Measurements from ENCODE around the gene ETV1.

ETV1 gene

DNA sequence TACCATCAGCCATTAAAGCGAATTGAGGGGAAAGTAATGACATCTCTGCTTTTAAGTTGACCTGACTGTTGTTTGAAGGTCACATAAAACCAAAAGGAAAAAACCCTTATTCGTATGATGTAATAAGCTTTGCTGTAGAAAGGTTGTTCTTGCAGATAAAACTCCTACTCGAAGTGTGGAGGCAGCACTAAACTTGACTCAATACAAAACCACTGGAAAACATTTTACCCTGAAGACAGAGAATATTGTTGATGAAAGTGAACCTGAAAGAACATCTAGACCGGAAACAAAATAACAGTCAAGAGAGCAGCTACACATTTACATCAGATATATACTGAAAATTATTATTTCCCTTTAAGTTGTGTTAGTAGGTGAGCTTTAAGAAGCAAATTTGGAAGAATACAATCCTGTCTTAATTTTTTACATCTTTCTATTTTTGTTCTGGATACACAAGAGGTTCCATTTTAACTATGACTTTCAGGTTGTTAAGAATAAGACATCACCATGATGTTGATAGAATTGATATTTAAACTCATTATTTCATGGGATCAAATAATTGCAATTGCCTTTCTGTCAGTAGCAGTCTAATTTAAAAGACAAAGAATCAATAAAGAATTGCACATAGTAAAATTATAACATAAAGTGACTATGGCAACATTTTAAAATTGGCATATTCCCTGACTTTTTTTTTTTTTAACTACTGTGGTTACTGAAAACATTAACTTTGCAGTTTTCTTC, 6.4 kb downstream of the ETV1 start:
- Mint-ChIP-seq H3K9me3 (no peaks in the 10 kb centered on the region), H3K27me3 (peaks cover 66% of the 10 kb centered on the region), H3K36me3 (ENCODE audit: insufficient read depth) (no peaks in the 10 kb centered on the region), H3K27ac (ENCODE audit: low read depth) (no peak overlapping the region), H3K4me3 (no peak overlapping the region), H3K4me1 (no peaks in the 10 kb centered on the region)
- no peak for DNase-seq (ENCODE audit: low spot score in 2 of 2)
- ATAC-seq (replicated peaks; ENCODE audit: extremely low read depth, poor library complexity, severe bottlenecking): no peak

DNA sequence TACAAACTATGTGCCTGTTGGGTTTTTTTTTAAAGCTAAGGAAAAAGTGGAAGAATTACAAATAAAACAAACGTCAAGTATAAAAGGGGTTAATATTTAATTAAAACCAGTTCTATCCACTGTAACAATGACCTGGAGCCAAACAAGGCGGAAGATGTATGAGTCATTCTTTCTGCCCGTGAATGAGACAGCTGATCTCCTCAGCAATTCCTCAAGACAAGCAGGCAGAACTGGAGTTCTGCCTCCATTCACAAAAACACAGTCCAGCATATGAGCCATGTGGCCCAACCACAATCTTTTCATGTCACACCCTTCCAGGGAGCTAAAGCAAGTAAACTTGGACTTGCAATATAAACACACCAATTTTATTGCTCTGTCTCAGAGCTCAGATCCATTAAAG, 8.4 kb downstream of the ETV1 start:
- ATAC-seq (replicated peaks; ENCODE audit: extremely low read depth, poor library complexity, severe bottlenecking): no peak
- peaks cover 77% of the 10 kb centered on the region for H3K27me3 Mint-ChIP-seq

DNA sequence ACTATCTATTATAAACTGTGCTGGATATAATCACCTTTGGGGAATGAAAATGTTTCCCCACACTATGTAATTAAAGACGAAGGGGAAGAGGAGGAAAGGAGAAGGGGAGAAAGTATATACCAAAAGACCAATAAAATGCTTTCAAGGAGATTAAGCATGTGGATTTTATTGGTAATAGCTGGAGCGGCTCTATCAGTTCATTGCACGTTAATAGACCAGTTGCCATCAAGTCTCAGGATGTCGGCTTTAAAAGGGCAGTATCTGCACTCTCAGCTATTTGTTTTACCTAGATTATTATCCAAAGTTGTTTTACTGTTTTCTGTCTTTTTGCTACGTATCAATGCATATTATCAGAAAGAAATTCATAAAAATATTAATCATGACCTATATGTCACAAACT, 9.0 kb downstream of the ETV1 start:
- DNase-seq (ENCODE audit: low spot score in 2 of 2): no peak
- Mint-ChIP-seq H3K9me3 (no peaks in the 10 kb centered on the region), H3K4me3 (no peak overlapping the region), H3K4me1 (no peaks in the 10 kb centered on the region), H3K27ac (ENCODE audit: low read depth) (no peak overlapping the region), H3K36me3 (ENCODE audit: insufficient read depth) (no peaks in the 10 kb centered on the region), H3K27me3 (peaks cover 77% of the 10 kb centered on the region)
- ATAC-seq (replicated peaks; ENCODE audit: extremely low read depth, poor library complexity, severe bottlenecking): no peak

More for the DNA sequence above, 8.4 kb downstream of the ETV1 start:
- H3K9me3 Mint-ChIP-seq: no peaks in the 10 kb centered on the region
- DNase-seq (ENCODE audit: low spot score in 2 of 2): no peak
- no peak overlapping the region for H3K27ac Mint-ChIP-seq (ENCODE audit: low read depth)
- H3K4me1 Mint-ChIP-seq: no peaks in the 10 kb centered on the region
- H3K4me3 Mint-ChIP-seq: no peak overlapping the region
- H3K36me3 Mint-ChIP-seq (ENCODE audit: insufficient read depth): no peaks in the 10 kb centered on the region

DNA sequence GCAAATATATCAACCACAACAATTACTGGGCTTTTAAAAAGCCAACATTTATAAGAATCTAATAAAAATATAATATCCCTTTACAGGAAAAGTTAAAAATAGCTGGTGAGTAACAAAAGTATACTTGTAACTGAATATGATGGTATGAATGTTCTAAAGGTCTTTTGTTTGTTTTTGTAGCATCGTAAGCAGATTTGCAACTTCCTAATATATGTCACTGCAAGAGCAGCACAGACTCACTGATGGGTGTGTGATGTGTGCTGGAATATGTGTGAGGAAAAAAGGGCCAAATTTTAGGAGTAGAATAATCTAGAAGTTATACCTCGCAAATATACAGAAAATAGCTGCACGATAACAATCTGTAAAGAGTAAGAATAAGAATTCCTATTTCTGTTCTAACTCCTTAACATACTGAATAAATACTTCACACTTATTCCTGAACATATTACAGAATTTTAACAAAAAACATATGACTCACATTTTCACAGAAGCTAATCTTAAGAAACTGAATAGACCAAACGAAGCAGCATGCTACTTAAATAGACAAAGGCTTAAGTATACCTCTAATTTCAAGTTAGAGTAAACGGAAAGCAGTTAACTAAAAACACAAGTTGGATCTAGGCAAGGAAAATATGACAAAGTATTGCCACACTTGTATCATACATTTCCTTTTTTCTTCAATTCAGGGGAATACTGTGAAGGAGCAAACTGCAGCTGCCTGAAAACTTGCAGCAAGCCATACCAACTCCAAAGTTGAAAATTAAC, 9.6 kb downstream of the ETV1 start:
- ATAC-seq (replicated peaks; ENCODE audit: extremely low read depth, poor library complexity, severe bottlenecking) (no peak), DNase-seq (ENCODE audit: low spot score in 2 of 2) (no peak)
- no peaks in the 10 kb centered on the region for H3K9me3 Mint-ChIP-seq
- H3K27ac Mint-ChIP-seq (ENCODE audit: low read depth): no peak overlapping the region
- no peak overlapping the region for H3K4me3 Mint-ChIP-seq
- no peaks in the 10 kb centered on the region for H3K36me3 Mint-ChIP-seq (ENCODE audit: insufficient read depth)
- H3K4me1 Mint-ChIP-seq: no peaks in the 10 kb centered on the region
- H3K27me3 Mint-ChIP-seq: peaks cover 78% of the 10 kb centered on the region

DNA sequence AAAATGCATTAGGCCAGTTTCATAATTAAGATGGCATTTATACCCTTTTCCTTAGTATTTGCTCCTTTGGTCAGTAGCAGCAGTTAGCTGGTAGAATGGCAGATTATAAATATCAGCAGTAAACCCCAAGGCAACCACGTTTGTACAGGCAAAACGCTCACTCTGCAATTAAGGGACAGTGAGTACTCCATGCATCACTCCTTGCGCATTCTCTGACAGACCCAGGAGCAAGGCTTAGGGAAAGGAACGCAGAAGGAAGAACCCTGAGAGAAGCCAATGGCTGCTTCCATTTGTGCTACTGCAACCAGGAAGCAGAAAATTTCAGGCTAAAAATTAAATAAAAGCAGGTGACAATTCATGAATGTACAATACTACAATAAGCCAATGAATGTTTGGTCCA, 12.9 kb downstream of the ETV1 start:
- no peak overlapping the region for H3K4me3 Mint-ChIP-seq
- H3K36me3 Mint-ChIP-seq (ENCODE audit: insufficient read depth): no peaks in the 10 kb centered on the region
- no peak for DNase-seq (ENCODE audit: low spot score in 2 of 2)
- H3K27ac Mint-ChIP-seq (ENCODE audit: low read depth): no peak overlapping the region
- H3K9me3 Mint-ChIP-seq: no peaks in the 10 kb centered on the region
- peaks cover 77% of the 10 kb centered on the region for H3K27me3 Mint-ChIP-seq
- no peaks in the 10 kb centered on the region for H3K4me1 Mint-ChIP-seq
- no peak for ATAC-seq (replicated peaks; ENCODE audit: extremely low read depth, poor library complexity, severe bottlenecking)

DNA sequence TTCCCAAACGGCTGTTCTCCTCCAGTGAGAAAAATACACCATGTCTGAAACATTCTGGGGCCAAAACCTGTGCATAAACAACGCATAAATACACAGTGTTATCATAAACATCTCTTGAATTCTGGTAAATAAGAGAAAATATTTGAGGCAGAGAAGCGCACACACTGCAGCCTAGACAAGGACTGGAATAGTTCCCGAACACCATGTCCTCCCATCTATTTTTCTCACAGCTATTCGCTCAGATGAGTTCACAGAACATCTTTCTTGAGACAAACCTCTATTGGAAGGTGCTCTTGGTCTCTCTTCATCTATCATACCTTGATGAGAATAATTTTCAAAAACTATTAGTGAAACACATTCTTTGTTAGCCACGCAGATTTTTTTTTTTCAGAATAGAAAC, 24.4 kb downstream of the ETV1 start:
- ATAC-seq (replicated peaks; ENCODE audit: extremely low read depth, poor library complexity, severe bottlenecking) (no peak), DNase-seq (ENCODE audit: low spot score in 2 of 2) (no peak)
- no peak overlapping the region for H3K27ac Mint-ChIP-seq (ENCODE audit: low read depth)
- no peaks in the 10 kb centered on the region for H3K27me3 Mint-ChIP-seq
- no peaks in the 10 kb centered on the region for H3K9me3 Mint-ChIP-seq
- no peaks in the 10 kb centered on the region for H3K36me3 Mint-ChIP-seq (ENCODE audit: insufficient read depth)
- no peak overlapping the region for H3K4me3 Mint-ChIP-seq
- no peaks in the 10 kb centered on the region for H3K4me1 Mint-ChIP-seq

DNA sequence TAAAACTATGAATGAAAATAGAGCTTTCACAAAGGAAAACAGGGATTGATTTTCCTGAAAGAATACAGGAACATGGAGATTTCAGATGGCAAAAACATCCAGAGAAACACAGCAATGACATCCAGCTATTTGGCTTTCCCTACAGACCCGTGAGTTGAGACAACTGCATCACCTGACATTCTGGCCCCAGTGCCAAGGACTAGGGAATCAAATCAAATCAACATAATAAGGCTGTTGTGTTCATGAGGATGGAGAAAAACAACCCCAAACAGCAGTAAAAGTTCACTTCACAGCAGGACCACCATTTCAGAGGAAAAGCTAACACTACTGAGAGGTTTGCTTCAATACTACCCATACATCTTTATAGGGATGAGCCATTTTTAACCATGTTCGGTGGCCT, 25.5 kb downstream of the ETV1 start:
- no peak for ATAC-seq (replicated peaks; ENCODE audit: extremely low read depth, poor library complexity, severe bottlenecking)
- H3K4me3 Mint-ChIP-seq: no peak overlapping the region
- H3K9me3 Mint-ChIP-seq: no peaks in the 10 kb centered on the region
- no peaks in the 10 kb centered on the region for H3K4me1 Mint-ChIP-seq
- no peak for DNase-seq (ENCODE audit: low spot score in 2 of 2)
- no peaks in the 10 kb centered on the region for H3K27me3 Mint-ChIP-seq
- H3K27ac Mint-ChIP-seq (ENCODE audit: low read depth): no peak overlapping the region
- H3K36me3 Mint-ChIP-seq (ENCODE audit: insufficient read depth): no peaks in the 10 kb centered on the region

DNA sequence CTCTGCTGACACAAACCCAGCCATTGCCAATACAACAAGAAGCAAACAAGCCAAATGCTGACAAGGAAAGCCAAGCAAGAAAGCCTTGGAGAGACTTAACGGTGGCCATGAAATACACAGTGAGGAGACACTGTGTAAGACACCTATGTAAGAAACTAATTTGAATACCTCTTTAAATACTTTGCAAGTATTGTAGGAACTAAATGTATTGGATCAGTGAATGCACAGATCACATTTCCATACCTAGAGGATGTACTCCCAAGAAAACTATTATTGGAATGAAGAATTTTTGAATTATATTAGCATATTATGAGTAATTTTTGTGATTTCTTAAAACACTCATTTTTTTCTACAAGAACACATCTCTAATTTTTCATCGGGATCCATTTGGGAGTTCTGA, 34.0 kb downstream of the ETV1 start:
- ATAC-seq (replicated peaks; ENCODE audit: extremely low read depth, poor library complexity, severe bottlenecking): no peak
- DNase-seq (ENCODE audit: low spot score in 2 of 2): no peak
- H3K4me1 Mint-ChIP-seq: no peaks in the 10 kb centered on the region
- no peaks in the 10 kb centered on the region for H3K27me3 Mint-ChIP-seq
- H3K4me3 Mint-ChIP-seq: no peak overlapping the region
- H3K9me3 Mint-ChIP-seq: no peaks in the 10 kb centered on the region
- no peak overlapping the region for H3K27ac Mint-ChIP-seq (ENCODE audit: low read depth)
- H3K36me3 Mint-ChIP-seq (ENCODE audit: insufficient read depth): no peaks in the 10 kb centered on the region

DNA sequence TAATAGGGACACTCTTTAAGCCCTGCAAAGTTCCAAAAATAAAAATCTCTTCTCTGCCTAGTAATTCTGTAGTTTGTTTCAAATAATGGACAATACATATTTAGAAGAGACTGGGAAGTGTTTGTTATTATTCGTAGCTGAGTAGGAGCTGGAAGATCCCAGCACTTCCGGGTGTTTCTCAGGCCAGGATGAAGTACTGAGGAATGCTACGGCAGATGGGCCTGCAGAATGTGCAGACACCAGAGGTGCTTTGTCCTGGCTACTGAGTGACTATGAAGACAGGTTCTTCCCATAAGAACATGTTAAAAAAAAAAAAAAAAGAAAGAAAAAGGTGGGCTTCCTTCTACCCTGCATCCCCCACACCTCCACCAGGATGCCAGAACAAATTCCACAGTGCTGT, 36.1 kb downstream of the ETV1 start:
- Mint-ChIP-seq H3K27me3 (no peaks in the 10 kb centered on the region), H3K4me1 (no peaks in the 10 kb centered on the region), H3K9me3 (no peaks in the 10 kb centered on the region), H3K4me3 (no peak overlapping the region), H3K27ac (ENCODE audit: low read depth) (no peak overlapping the region), H3K36me3 (ENCODE audit: insufficient read depth) (no peaks in the 10 kb centered on the region)
- DNase-seq (ENCODE audit: low spot score in 2 of 2) (no peak), ATAC-seq (replicated peaks; ENCODE audit: extremely low read depth, poor library complexity, severe bottlenecking) (no peak)

DNA sequence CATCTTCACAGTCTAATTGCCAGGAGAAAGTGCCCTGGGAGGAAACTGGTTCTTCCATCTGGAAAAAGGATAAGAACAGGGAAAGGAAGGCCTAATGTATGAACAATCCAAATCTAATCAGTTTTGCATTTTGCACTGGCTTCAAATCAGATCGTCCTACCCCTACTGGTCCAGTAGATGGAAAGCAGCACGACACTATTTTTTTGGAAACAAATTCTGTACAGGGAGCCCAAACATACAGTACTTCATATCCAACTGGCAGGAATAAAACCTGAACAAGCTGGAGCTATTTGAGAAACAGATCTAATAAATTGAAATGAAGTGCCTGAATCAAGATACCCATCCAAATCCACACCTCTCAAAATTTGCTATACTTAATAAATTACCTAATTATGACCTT, 36.5 kb downstream of the ETV1 start:
- no peaks in the 10 kb centered on the region for H3K27me3 Mint-ChIP-seq
- H3K4me3 Mint-ChIP-seq: no peak overlapping the region
- DNase-seq (ENCODE audit: low spot score in 2 of 2): no peak
- H3K36me3 Mint-ChIP-seq (ENCODE audit: insufficient read depth): no peaks in the 10 kb centered on the region
- no peak overlapping the region for H3K27ac Mint-ChIP-seq (ENCODE audit: low read depth)
- no peaks in the 10 kb centered on the region for H3K4me1 Mint-ChIP-seq
- H3K9me3 Mint-ChIP-seq: no peaks in the 10 kb centered on the region
- ATAC-seq (replicated peaks; ENCODE audit: extremely low read depth, poor library complexity, severe bottlenecking): no peak

DNA sequence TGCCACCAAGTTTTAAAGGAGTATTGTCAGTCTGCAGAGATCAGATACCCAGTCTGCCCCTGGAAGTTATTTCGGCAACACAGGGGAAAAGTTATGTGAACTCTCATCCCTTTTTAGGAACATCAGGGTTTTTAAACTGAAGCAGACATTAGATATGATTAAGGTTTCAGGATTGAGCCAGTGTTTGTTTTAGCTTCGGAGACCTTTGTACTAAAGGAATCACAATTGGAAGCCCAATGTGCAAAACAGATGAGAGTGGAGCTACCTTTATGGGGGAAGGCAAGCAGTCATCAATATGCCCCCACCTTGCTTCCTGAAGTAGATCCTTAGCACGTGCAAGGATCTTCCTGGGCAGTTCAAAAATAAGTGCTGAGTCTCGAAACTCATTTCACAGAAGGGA, 39.5 kb downstream of the ETV1 start:
- Mint-ChIP-seq H3K36me3 (ENCODE audit: insufficient read depth) (no peaks in the 10 kb centered on the region), H3K9me3 (no peaks in the 10 kb centered on the region), H3K27ac (ENCODE audit: low read depth) (no peak overlapping the region), H3K4me1 (no peaks in the 10 kb centered on the region), H3K4me3 (no peak overlapping the region), H3K27me3 (no peaks in the 10 kb centered on the region)
- no peak for ATAC-seq (replicated peaks; ENCODE audit: extremely low read depth, poor library complexity, severe bottlenecking)
- no peak for DNase-seq (ENCODE audit: low spot score in 2 of 2)

DNA sequence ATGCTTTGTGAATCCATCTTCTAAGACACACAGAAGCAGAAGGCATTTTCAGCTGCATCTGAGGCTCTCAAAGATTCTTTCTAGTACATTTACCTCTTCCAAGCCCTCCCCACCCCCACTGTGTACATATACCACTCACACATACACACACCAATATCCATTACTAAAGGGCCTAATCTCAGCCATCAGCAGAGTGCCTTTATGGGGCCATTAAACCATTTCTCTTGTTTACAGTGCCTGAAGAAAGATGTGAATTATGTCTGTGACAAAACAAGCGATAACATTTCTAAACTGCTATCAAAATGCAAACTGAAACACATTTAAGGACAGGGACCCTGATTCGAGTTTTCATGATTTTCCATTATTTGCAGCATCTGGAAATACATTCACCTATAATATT, 40.0 kb downstream of the ETV1 start:
- no peak for ATAC-seq (replicated peaks; ENCODE audit: extremely low read depth, poor library complexity, severe bottlenecking)
- no peak overlapping the region for H3K4me3 Mint-ChIP-seq
- no peaks in the 10 kb centered on the region for H3K27me3 Mint-ChIP-seq
- no peaks in the 10 kb centered on the region for H3K4me1 Mint-ChIP-seq
- peaks cover 1% of the 10 kb centered on the region for H3K36me3 Mint-ChIP-seq (ENCODE audit: insufficient read depth)
- DNase-seq (ENCODE audit: low spot score in 2 of 2): no peak
- H3K27ac Mint-ChIP-seq (ENCODE audit: low read depth): no peak overlapping the region
- H3K9me3 Mint-ChIP-seq: no peaks in the 10 kb centered on the region

DNA sequence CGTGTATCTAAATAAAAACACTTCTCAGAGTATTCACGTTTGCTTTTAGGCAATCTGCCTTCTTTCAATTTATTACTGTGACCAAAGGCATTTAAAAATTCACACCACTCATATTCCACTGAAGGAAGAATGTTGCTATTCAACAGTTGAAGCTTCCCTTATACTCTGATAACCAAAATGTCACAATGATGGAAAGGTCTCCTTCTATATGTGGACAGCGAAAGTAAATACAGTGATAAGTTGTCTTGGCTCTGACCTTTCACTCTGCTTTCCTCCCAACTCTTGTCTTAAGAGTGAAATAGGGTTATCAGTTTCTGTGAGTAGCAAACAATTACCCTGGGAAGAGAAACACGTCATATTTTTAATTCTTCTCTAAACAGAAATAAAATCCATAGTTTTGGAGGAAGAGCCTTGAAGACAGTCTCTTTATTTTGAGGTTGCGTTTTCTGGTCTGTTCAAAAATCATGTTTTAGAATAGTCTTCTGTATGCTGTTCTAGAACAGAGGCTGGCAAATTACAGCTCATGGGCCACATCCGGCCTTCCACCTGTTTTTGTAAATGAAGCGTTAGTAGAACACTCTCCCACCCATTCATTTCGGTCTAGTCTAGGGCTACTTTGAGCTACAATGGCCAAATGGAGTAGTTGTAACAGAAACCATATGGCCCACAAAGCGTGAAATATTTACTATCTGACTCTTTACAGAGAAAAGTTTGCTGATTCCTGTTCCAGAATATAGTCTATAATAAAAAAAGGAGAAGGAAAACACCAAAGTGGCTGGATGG, 41.3 kb downstream of the ETV1 start:
- H3K9me3 Mint-ChIP-seq: no peaks in the 10 kb centered on the region
- no peaks in the 10 kb centered on the region for H3K27me3 Mint-ChIP-seq
- ATAC-seq (replicated peaks; ENCODE audit: extremely low read depth, poor library complexity, severe bottlenecking) (no peak), DNase-seq (ENCODE audit: low spot score in 2 of 2) (no peak)
- no peak overlapping the region for H3K27ac Mint-ChIP-seq (ENCODE audit: low read depth)
- no peak overlapping the region for H3K4me3 Mint-ChIP-seq
- no peaks in the 10 kb centered on the region for H3K4me1 Mint-ChIP-seq
- peaks cover 2% of the 10 kb centered on the region for H3K36me3 Mint-ChIP-seq (ENCODE audit: insufficient read depth)
